Measurements from ENCODE around the gene VPS36. TPM values are rescaled to one million over a fixed set of nuclear protein-coding genes. Genes with fewer than 3 reads are reported as not detected.

The VPS36 gene
- total RNA-seq, 1 donor from 2014 or later: 55.2 TPM

DNA sequence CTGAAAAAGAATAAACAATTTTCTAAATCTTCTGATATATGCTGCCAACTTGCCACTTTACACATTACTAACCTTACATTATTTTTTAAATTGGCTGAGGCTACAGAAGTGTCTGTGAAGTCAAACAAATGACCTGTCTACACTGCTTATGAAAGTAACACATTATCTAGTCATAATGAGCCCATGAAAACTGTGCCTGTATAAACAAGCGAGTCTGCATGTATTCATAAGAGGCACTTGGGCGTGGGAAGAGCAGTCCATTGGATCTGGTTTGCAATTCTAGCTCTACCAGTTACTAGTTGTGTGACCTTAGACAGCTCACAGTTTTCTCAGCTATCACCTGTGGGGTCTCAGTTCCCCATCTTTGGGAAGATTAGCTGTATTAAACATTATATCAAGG, 3.1 kb downstream of the VPS36 start:
- intact Hi-C loops (cut with micrococcal nuclease): no loop called here

DNA sequence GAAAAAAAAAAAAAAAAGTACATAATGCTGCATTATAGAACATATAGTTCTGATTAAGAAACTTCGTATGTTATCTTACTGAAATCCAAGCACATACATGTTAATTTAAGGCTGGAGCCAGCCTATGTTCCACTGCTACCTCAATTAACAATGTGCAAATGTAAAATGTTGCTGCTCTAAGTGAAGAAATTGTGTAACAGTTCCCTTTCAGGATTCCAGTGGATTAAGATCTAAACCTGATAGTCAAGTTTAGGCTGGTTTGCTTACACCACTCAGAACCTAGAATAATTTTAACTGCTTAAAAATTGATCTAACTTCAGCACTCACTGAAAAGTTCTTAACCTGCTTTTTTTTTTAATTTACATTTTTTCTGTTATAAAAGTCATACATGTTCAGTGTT, 4.2 kb downstream of the VPS36 start:
- intact Hi-C loops (cut with micrococcal nuclease): no loop called here

DNA sequence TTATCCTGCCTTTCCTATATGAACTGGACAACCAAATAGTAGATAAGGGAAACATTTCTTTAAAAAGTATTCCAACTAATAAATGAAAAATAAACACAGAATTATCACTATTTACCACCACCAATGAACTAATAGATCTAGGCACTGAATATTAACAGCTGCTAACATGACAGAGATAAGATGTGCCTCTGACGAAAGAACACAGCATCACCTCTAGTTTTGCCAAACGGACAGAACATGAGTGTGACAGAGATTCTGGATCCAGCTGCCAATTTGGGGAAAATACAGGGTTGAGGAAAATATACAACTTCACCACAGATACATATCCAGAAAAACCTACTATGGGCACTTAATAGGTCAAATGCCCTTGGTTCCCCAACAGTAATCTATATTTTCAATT, 18.0 kb downstream of the VPS36 start:
- intact Hi-C loops (cut with micrococcal nuclease): no loop called here

DNA sequence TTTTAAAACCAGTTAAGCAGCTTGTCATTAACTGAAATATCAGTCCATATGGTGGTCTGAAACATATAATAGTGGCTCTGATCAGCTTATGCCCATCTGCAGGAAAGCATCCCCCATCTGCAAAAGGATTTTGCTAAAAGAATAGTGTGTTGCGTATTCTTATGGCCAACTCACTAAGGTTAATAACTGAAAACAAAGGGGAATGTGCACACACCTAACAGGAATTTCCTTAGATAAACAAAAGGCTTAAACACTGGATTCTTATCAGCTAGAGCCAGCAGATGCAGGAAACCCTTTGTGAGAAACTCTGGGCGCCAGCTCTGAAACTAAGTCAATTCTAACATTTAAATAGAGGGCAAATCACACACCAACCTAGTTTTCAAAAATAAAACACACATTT, 22.1 kb downstream of the VPS36 start:
- intact Hi-C loops (cut with micrococcal nuclease): no loop called here

DNA sequence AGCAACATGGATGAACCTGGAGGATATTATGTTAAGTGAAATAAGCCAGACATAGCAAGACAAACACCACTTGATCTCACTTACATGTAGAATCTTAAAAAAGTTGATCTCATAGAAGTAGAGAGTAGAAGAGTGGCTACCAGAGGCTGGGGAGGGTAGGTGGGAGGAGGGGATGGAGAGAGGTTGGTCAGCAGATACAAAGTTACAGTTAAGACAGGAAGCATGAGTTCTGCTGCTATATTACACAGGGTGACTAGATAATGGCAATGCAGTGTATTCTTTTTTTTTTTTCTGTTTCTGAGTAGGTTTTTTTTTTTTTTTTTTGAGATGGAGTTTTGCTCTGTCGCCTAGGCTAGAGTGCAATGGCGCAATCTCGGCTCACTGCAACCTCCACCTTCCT, 29.2 kb downstream of the VPS36 start:
- intact Hi-C loops (cut with micrococcal nuclease): no loop called here

DNA sequence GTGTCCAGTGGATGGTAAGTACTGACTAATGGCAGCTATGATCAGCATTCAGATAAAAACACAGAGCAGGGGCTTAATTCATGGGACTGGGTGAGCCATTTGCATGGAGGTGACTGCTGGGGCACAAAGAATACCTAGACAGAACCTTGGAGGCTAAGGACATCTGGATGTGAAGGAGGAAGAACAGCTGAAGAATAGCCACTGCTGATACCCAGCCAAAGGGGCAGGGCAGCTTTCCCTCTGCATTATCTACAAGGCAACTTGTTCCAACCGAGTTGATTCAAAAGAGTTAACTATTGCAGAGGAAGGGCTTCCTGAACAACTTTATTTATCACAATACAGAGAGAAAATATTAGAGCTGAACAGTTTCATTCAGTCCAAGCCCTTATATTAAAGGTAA, 31.4 kb downstream of the VPS36 start:
- intact Hi-C loops (cut with micrococcal nuclease): no loop called here

DNA sequence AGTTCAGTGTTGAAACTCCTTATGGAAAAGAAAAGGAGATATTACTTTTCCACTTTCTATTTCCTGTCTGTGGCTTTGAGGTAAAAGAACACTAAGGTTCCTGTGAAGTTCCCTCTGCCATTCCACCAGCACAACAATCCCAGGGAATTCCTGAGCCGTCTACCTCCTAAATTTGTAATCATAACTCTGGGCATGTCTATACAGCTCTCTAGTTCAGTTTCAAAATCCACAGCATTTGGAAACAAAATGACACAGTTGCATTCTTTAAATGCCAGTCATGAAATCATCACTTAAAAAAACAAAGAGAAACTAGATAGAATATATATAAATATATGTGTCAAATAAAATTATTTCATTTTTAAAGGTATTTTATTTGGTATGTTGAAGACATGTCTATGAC, 35.5 kb downstream of the VPS36 start:
- intact Hi-C loops (cut with micrococcal nuclease): no loop called here

DNA sequence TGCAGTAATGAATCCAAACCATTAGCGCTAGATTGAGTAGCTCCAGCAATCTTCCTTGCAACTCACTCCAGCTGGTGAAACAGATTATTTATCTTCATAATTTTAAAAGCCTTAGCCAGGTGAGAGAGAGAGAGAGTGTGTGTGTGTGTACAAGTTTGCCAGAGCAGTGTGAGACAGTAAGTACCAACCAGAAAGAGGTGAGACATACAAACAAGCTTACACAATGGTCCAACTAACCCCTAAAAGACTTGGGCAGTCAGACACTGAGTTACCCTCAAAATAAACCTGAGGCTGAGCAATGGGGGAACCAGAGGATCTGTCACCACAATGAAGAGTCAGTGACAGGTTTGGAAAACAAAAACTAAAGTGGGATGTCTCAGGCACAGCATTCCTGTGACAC, 36.4 kb downstream of the VPS36 start:
- intact Hi-C loops (cut with micrococcal nuclease): no loop called here

DNA sequence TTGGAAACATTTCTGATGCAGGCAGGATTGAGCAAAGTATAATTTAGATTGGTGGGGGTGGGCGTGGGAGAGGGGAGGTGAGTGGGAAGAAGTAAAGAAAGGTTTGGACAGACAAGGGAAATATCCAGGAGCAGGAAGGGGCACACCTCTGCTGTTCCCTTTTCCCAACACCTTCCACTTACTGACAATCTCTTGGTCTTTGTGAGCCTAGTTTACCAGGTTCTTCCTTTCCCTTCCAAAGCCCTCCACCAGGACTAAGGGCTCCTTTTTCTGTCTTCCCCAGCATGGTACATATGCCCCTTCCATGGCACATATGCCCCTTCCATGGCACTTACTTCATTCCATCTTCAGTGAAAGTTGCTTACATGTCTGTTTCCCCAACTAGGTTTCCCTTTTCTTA, 38.3 kb downstream of the VPS36 start:
- intact Hi-C loops (cut with micrococcal nuclease): no loop called here

DNA sequence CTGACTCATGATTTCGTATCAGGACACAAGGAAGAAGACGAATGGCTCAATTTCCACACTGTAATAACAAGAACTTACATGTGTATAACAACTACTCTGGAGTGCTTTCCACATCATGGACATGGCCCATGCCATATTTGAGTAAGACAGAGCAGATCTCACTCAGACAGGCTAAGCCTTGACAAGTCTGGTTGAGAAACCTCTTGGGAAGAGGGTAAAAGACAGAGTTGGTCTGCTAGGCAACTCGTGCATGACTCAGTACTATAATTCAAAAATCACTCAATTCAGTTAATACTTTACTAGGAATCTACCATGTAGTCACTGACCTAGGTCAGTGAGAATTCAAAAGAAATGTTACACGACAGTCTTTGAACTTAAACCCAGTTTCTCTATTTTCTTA, 38.8 kb downstream of the VPS36 start:
- intact Hi-C loops (cut with micrococcal nuclease): no loop called here

DNA sequence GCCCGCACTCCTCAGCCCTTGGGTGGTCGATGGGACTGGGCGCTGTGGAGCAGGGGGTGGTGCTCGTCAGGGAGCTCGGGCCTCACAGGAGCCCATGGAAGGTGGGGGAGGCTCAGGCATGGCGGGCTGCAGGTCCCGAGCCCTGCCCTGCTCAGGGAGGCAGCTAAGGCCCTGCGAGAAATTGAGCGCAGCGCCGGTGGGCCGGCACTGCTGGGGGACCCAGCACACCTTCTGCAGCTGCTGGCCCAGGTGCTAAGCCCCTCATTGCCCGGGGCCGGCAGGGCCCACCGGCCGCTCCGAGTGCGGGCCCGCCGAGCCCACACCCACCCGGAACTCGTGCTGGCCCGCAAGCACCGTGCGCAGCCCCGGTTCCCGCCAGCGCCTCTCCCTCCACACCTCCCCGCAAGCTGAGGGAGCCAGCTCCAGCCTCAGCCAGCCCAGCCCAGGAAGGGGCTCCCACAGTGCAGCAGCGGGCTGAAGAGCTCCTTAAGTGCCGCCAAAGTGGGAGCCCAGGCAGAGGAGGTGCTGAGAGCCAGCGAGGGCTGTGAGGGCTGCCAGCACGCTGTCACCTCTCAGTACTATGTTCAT, 42.3 kb downstream of the VPS36 start:
- intact Hi-C loops (cut with micrococcal nuclease): loop anchor here (5.0 kb wide), 1 partner anchor 44 kb away; the partner anchor contains the start of gene VPS36

DNA sequence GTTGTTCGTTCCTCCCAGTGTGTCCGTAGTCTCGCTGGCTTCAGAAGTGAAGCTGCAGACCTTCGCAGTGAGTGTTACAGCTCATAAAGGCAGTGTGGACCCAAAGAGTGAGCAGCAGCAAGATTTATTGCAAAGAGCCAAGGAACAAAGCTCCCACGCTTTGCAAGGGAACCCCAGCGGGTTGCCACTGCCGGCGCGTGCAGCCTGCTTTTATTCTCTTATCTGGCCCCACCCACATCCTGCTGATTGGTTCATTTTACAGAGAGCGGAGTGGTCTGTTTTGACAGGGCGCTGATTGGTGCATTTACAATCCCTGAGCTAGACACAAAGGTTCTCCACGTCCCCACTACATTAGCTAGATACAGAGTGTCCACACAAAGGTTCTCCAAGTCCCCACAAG, 43.0 kb downstream of the VPS36 start:
- intact Hi-C loops (cut with micrococcal nuclease): loop anchor here (5.0 kb wide), 1 partner anchor 45 kb away; the partner anchor contains the start of gene VPS36

DNA sequence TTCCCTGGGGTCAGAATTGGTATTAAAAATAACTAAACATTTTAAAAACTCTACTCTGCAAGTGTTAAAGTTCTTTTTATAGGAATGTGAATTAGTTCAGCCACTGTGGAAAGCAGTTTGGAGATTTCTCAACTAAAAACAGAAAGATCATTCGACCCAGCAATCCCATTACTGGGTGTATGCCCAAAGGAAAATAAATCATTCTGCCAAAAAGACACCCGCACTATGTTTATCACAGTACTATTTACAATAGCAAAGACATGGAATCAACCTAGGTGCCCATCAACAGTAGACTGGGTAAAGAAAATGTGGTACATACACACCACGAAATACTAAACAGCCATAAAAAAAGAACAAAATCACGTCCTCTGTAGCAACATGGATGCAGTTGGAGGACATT, 43.8 kb downstream of the VPS36 start:
- intact Hi-C loops (cut with micrococcal nuclease): loop anchor here (5.0 kb wide), 1 partner anchor 46 kb away; the partner anchor contains the start of gene VPS36

DNA sequence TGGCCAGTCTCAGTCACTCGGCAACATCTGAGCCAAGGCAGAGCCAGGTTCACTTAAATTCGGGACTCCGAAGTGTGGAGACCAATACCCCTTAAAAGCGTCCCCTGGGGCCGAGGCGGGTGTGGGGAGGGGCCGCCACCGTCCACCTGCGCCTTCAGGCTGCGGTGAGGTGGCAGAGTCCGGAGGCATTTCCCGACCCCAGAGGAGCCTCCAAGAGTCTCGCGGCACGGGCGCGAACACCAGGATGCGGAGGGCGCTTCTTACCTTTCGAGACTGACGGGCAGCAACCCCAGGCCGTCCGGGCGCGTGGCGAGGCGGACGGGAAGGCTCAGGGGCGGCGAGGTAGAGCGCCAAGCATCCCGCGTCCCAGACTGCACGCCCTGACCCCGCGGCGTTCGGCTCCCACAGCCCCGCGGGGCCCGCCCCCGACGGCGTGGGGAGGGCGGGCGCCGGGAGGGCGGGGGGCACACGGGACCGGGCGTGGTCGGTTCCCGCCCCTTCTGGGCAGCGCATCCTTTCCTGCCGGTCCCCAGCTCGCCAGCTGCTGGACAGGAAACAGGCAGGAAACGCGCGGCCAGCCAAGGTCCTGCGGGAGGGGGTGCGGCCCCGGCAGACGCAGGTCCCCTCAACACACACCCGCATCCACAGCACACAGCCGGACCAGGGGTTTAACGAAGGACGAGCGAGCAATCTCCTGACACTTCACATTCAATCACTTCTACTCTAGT, 44.5 kb downstream of the VPS36 start, which contains the start of gene THSD1:
Gene THSD1 (minus strand): TSS at position 406 of the 728 bp plus-strand sequence. CDS start 3,572 bp downstream, outside the sequence.
- intact Hi-C loops (cut with micrococcal nuclease): loop anchor here (5.0 kb wide), 1 partner anchor 46 kb away; the partner anchor contains the start of gene VPS36

DNA sequence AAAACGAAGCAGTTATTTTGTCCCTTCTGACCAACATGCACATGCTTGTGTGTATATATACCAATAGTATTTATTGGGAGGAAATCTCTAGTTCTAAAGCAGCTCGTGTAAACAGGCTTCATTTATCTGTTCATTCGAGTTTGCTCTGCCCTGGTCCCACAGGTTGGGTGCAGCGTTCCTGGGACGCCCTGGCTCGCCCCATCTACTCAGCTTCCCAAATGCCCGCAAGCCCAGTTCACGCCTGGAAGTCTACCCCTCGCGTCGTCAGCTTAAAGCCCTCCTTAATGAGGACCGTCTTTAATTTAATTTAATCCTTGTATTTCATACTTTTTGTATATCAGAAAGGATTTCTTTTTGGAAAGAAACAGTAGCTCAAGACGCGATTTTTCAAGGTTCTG, 45.1 kb downstream of the VPS36 start:
- intact Hi-C loops (cut with micrococcal nuclease): loop anchor here (5.0 kb wide), 1 partner anchor 47 kb away; the partner anchor contains the start of gene VPS36

DNA sequence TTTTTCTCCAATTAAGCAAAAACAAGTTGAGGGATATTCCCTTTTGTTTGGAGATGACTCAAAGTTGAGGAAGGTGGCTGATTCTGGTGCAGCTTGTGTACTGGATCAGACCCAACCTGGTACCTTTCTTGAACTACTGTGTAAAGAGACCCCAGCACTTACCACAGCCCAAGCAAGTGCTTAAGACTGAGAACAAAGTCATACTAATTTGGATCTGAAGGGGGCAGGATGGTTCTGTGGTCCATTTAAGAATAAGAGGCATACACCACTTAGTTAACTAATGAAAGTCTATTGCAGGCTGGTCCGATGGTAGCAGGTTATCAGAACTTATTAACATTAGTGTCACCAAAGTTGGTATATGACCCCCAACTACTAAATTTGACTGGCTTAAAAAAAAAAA, 50.7 kb downstream of the VPS36 start:
- intact Hi-C loops (cut with micrococcal nuclease): no loop called here

DNA sequence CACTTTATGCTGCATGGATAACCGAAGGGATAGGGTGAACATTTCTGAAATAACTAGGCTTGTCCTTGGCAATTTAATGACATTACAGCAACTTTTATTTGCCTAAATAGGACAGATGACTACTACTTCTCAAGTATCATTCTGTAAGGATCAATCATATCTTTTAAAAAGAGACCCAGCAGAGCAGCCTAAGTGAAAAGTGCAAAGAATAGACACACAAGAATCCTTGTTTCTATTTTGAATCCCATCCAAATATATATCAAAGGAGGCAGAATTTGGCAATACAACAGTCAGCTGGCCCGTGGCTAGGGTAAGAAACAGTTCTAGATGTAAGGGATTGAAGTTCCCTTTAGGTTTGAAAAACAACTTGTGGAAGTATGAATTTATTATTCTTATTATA, 51.4 kb downstream of the VPS36 start:
- intact Hi-C loops (cut with micrococcal nuclease): no loop called here

DNA sequence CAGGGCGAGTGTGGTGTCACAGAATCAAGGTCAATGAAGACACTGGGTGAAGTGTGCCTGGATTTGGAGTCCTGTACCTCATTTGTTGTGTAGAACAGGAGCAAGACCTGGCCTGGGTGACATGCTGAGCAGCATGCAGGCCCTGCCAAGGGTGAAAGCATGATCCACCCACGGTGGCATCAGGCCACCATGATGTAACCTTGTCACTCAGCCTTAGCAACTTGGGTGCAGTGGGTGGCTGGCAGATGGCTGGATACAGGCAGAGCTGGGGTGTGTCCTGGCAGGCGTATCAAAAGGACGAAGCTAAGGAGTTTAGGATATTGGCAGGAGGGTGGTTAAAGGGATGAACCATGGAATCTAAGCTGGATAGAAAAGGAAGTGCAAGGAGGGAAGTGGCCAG, 54.7 kb downstream of the VPS36 start:
- intact Hi-C loops (cut with micrococcal nuclease): no loop called here

DNA sequence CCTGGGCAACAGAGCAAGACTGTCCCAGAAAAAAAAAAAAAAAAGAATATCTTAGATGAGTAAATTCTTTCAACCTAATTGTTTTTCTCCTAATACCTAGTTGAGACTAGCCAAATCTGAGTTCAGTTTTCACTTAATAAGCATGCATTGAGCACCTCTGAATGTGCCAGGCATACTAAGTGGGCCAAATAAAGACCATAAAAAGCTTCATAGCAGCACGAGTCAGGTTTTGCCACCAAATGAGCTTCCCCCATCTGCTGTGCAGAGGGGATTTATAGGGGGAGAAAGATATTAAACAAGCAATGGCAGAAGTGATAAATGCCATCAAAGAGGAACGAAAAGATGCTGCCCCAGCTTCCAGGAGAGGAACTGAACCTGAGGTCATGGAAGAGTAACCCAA, 55.8 kb downstream of the VPS36 start:
- intact Hi-C loops (cut with micrococcal nuclease): no loop called here

DNA sequence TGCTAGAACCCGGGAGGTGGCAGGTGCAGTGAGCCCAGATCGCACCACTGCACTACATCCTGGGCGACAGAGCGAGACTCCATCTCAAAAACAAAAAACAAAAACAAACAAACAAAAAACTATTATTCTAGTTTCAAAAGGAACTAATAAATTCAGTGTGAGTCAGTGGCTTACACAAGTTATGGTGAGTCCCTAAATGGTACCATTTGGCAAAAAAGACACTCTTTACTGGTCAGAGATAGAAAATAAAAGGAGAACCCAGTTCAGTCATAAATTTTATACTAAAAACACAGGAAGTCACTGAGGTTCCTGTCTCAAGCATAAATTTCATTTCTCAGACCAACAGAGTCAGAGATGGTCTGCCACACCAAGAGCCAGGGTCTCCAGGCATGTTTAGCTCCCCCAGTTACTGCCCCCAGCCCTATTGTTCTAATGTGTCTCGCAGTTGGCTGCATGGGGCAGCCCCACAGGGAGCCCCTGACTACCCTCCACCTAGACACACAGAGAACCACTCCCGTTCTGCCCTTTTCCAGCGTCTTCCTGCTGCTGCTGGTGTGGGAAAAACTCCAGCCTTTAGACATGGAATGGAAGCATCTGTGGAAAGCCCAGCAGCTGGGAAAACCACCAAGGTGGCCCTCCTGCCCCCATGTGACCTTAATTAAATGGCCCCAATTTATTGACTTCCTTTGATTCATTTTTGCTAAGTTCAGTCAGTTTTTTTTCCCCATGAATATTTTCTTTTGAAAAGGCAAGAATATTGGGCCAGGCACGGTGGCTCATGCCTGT, 56.7 kb downstream of the VPS36 start:
- intact Hi-C loops (cut with micrococcal nuclease): no loop called here

DNA sequence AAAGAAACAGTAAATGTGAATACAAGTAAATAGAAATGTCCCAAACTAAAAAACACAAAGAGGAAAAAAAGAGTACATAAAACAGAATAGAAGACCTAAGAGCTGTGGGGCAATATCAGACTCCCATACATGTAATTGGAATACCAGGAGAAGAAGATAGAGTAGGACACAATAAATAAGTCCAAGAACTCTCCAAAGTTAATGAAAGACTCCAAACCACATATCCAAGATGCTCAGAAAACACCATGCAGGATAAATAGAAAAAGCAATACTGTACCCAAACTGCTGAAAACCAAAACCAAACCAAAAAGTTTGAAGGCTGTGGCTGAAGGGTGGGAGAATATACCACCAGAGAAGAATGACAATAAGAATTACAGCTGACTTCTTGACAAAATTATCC, 62.7 kb downstream of the VPS36 start:
- intact Hi-C loops (cut with micrococcal nuclease): no loop called here

DNA sequence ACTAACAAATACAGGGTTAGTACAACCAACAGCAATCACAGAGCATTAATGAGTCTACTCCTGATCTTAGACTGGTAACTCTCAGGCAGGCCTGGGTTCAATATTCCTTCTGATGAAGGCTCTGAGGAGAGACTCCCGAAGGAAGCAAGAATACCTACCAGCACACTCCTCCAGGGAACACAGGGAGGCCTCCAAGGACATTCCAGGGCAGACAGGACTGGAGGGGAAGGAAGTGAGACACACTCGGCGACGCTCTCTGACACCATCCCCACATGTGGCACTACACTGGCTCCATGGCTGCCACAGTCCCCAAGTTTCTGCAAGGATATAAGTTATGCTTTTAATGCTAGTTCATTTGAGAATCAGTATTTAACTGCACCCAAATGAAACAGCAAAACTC, 64.6 kb downstream of the VPS36 start:
- intact Hi-C loops (cut with micrococcal nuclease): no loop called here
